ENCODE results near the gene ITPRID2. TPM values are rescaled to one million over a fixed set of nuclear protein-coding genes. Genes with fewer than 3 reads are reported as not detected.

ITPRID2 gene
- polyA plus RNA-seq, 1 donor (not counting 4 experiments of a cell fraction or from before 2014, with no cell fraction given) = 146 TPM

DNA sequence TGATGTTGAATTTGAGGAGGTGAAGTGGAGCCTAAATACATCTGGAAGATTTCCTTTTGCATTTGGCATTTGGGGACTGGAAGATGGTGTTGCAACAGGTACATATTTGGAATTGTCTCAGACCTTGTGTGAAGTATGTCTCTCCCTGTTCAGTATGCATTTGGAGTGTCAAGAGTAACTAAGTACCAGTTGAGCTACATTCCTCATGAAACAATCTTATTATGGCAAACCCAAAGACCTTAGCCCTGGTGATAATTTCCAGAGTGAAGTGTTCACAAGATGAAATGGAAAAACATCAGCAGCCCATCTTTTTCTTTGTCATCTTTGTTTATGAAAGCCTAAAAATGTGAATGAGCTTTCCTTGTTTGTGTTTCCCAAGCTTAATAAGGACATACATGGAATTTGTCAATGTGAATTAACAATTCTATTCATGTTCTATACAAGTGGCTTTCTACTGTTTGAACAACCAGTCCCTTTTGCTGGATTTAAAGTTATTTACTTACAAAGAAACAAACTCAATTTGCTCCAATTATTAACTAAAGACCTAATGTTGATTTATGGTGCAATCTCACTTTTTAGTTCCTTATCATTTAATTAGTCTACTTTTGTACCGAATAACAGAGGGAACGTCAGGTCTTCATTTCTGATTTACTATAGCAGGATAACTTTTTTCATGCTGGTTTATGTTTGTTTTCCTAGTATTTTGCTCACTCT lies 52.0 kb downstream of the ITPRID2 start:
- H3K4me2 ChIP-seq (ENCODE audit: control insufficient read depth, extremely low read depth, insufficient read depth, low read depth, low read length) = no peak overlapping the region

DNA sequence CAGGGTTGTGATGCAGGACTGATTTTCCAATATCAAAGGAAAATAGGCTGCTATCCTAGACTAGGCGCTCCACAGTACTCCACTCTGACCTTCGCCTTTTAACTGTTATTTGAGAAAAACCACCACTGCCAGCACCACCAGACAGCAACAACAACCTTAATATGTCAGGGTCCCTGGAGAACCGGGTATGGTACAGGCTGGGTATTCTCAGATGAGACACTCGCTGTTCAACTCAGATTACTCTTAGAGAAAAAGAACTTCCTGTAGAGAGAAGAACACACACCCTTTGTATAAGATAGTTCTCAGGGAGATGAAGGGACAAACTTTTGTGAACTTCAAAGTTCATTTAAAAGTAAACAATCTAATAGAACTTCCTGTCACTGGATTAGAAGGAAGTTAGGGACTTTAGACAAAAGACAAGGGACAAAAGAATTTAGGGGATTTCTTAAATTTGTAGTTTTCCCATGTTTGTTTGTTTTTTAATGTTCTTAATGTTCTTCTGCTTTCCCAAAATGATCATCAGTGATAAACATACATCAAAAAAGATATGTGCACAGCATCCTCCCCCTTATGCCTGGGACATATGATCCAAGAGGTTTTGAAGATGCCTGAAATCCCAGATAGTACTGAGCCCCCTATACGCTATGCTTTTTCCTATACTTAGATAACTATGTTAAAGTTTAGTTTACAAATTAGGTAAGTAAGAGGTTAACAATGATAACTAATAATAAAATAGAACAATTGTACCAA lies 52.8 kb downstream of the ITPRID2 start:
- dilution Hi-C loops (cut with MboI; ENCODE audit: extremely low pct_ligation_motif_present, low sequenced_read_pairs) = no loop called here
- no peak for FAIRE-seq
- no peak overlapping the region for H2AFZ ChIP-seq (ENCODE audit: control insufficient read depth, low read length)

More for the DNA sequence above, 52.0 kb downstream of the ITPRID2 start:
- no peak for DNase-seq (ENCODE audit: low read depth, low spot score)
- Histone ChIP-seq H2AFZ (ENCODE audit: control insufficient read depth, low read length) (no peak overlapping the region), H3K79me2 (ENCODE audit: control insufficient read depth, insufficient read depth, low read length) (no peaks in the 10 kb centered on the region), H4K20me1 (ENCODE audit: control insufficient read depth, extremely low read depth, insufficient read depth, low read length) (no peaks in the 10 kb centered on the region), H3K27me3 (ENCODE audit: control insufficient read depth, extremely low read depth, insufficient read depth, low read length) (no peaks in the 10 kb centered on the region), H3K27ac (ENCODE audit: control insufficient read depth, insufficient read depth, low read length) (no peak overlapping the region), H3K9me1 (ENCODE audit: control insufficient read depth, extremely low read depth, insufficient read depth, low read length) (no peaks in the 10 kb centered on the region), H3K9ac (ENCODE audit: control insufficient read depth, extremely low read depth, insufficient read depth, low read length) (no peak overlapping the region), H3K4me3 (ENCODE audit: control insufficient read depth in 2 of 3, extremely low read depth in 1 of 3, insufficient read depth in 2 of 3, low read depth in 1 of 3, low read length in 3 of 3) (no peak overlapping the region), H3K36me3 (ENCODE audit: control insufficient read depth in 2 of 2, extremely low read depth in 1 of 2, insufficient read depth in 2 of 2, low read length in 2 of 2) (no peaks in the 10 kb centered on the region), H3K4me1 (ENCODE audit: control insufficient read depth, extremely low read depth, insufficient read depth, low read length) (peaks cover 20% of the 10 kb centered on the region), H3K9me3 (ENCODE audit: control insufficient read depth, low read depth, low read length) (no peaks in the 10 kb centered on the region)
- FAIRE-seq = no peak
- no peak for TF ChIP-seq EZH2 (IDR thresholded peaks at IDR 0.05; ENCODE audit: low read length)
- TF ChIP-seq, protein P1, sequence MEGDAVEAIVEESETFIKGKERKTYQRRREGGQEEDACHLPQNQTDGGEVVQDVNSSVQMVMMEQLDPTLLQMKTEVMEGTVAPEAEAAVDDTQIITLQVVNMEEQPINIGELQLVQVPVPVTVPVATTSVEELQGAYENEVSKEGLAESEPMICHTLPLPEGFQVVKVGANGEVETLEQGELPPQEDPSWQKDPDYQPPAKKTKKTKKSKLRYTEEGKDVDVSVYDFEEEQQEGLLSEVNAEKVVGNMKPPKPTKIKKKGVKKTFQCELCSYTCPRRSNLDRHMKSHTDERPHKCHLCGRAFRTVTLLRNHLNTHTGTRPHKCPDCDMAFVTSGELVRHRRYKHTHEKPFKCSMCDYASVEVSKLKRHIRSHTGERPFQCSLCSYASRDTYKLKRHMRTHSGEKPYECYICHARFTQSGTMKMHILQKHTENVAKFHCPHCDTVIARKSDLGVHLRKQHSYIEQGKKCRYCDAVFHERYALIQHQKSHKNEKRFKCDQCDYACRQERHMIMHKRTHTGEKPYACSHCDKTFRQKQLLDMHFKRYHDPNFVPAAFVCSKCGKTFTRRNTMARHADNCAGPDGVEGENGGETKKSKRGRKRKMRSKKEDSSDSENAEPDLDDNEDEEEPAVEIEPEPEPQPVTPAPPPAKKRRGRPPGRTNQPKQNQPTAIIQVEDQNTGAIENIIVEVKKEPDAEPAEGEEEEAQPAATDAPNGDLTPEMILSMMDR (optimal IDR thresholded peaks at IDR 0.05 in 1 of 3, IDR thresholded peaks at IDR 0.05 in 1 of 3, conservative IDR thresholded peaks at IDR 0.05 in 1 of 3; ENCODE audit: extremely low read depth in 1 of 3, insufficient read depth in 2 of 3, low read length in 3 of 3) = no peak
- dilution Hi-C loops (cut with MboI; ENCODE audit: extremely low pct_ligation_motif_present, low sequenced_read_pairs) = no loop called here

More for the DNA sequence above, 52.8 kb downstream of the ITPRID2 start:
- H4K20me1 ChIP-seq (ENCODE audit: control insufficient read depth, extremely low read depth, insufficient read depth, low read length) = no peaks in the 10 kb centered on the region
- H3K4me2 ChIP-seq (ENCODE audit: control insufficient read depth, extremely low read depth, insufficient read depth, low read depth, low read length) = no peak overlapping the region
- DNase-seq (ENCODE audit: low read depth, low spot score) = no peak
- no peak for TF ChIP-seq EZH2 (IDR thresholded peaks at IDR 0.05; ENCODE audit: low read length)
- TF ChIP-seq, protein P1 (optimal IDR thresholded peaks at IDR 0.05 in 1 of 3, IDR thresholded peaks at IDR 0.05 in 1 of 3, conservative IDR thresholded peaks at IDR 0.05 in 1 of 3; ENCODE audit: extremely low read depth in 1 of 3, insufficient read depth in 2 of 3, low read length in 3 of 3) = no peak
- H3K27ac ChIP-seq (ENCODE audit: control insufficient read depth, insufficient read depth, low read length) = no peak overlapping the region
- no peaks in the 10 kb centered on the region for H3K9me3 ChIP-seq (ENCODE audit: control insufficient read depth, low read depth, low read length)
- H3K36me3 ChIP-seq (ENCODE audit: control insufficient read depth in 2 of 2, extremely low read depth in 1 of 2, insufficient read depth in 2 of 2, low read length in 2 of 2) = no peaks in the 10 kb centered on the region
- H3K4me3 ChIP-seq (ENCODE audit: control insufficient read depth in 2 of 3, extremely low read depth in 1 of 3, insufficient read depth in 2 of 3, low read depth in 1 of 3, low read length in 3 of 3) = no peak overlapping the region
- peaks cover 28% of the 10 kb centered on the region for H3K4me1 ChIP-seq (ENCODE audit: control insufficient read depth, extremely low read depth, insufficient read depth, low read length)
- no peaks in the 10 kb centered on the region for H3K27me3 ChIP-seq (ENCODE audit: control insufficient read depth, extremely low read depth, insufficient read depth, low read length)
- no peaks in the 10 kb centered on the region for H3K9me1 ChIP-seq (ENCODE audit: control insufficient read depth, extremely low read depth, insufficient read depth, low read length)
- H3K9ac ChIP-seq (ENCODE audit: control insufficient read depth, extremely low read depth, insufficient read depth, low read length) = no peak overlapping the region
- no peaks in the 10 kb centered on the region for H3K79me2 ChIP-seq (ENCODE audit: control insufficient read depth, insufficient read depth, low read length)

All from keratinocyte (primary cell).